GM23248 (cell line): Measurements from ENCODE around the gene SEC14L5. TPM values are rescaled to one million over a fixed set of nuclear protein-coding genes. Genes with fewer than 3 reads are reported as not detected.
"Not testable (repeated sequence)": the region's sequence is repeated elsewhere in the genome, so short reads cannot be mapped to it uniquely, and the experiment has no call there.

Experiments used
- DNase-seq: peaks from one replicate; pipeline ENCODE4 v3.0.0-alpha.2; 2015
- H2AFZ ChIP-seq: fragments of 200-600 bp; sonication (generic); 2 replicates; pipeline ENCODE4 v1.6.1; 2016; ENCODE audit warnings: antibody characterized with exemption
- H3F3A ChIP-seq: fragments of 200-600 bp; sonication (generic); 2 replicates; pipeline ENCODE4 v1.6.1; 2016; ENCODE audit warnings: mild to moderate bottlenecking, antibody characterized with exemption, mixed run types; ENCODE audit not compliant: insufficient read depth
- H3K27ac ChIP-seq: fragments of 200-600 bp; sonication (generic); 2 replicates; pipeline ENCODE4 v1.5.1; 2016; ENCODE audit warnings: mild to moderate bottlenecking
- H3K27me3 ChIP-seq: fragments of 200-600 bp; sonication (generic); replicated peaks from 2 replicates; pipeline ENCODE4 v1.6.1; 2016; ENCODE audit warnings: mild to moderate bottlenecking; ENCODE audit not compliant: insufficient read depth
- H3K36me3 ChIP-seq: fragments of 200-600 bp; sonication (generic); 2 replicates; pipeline ENCODE4 v1.6.1; 2016; ENCODE audit warnings: low read depth, mild to moderate bottlenecking
- H3K4me1 ChIP-seq: fragments of 200-600 bp; sonication (generic); 2 replicates; pipeline ENCODE4 v1.6.1; 2016; ENCODE audit warnings: mild to moderate bottlenecking; ENCODE audit not compliant: insufficient read depth
- H3K4me2 ChIP-seq: fragments of 200-600 bp; sonication (generic); one replicate; pipeline ENCODE4 v1.6.1; 2016; ENCODE audit warnings: mild to moderate bottlenecking; ENCODE audit not compliant: unreplicated experiment
- H3K4me3 ChIP-seq: fragments of 200-600 bp; sonication (generic); 2 replicates; pipeline ENCODE4 v1.5.1; 2016; ENCODE audit warnings: mild to moderate bottlenecking
- H3K79me2 ChIP-seq: fragments of 200-600 bp; sonication (generic); 2 replicates; pipeline ENCODE4 v1.6.1; 2016; ENCODE audit warnings: mild to moderate bottlenecking; ENCODE audit not compliant: insufficient read depth
- H3K9ac ChIP-seq: fragments of 200-600 bp; sonication (generic); 2 replicates; pipeline ENCODE4 v1.6.1; 2016; ENCODE audit warnings: mild to moderate bottlenecking
- H3K9me2 ChIP-seq: fragments of 200-600 bp; sonication (generic); 2 replicates; pipeline ENCODE4 v1.6.1; 2016; ENCODE audit warnings: mixed run types, mild to moderate bottlenecking, moderate library complexity; ENCODE audit not compliant: insufficient read depth
- H3K9me3 ChIP-seq: fragments of 200-600 bp; sonication (generic); one replicate; pipeline ENCODE4 v1.6.1; 2017; ENCODE audit warnings: low read depth
- H4K20me1 ChIP-seq: fragments of 200-600 bp; sonication (generic); 2 replicates; pipeline ENCODE4 v1.6.0; 2016; ENCODE audit not compliant: insufficient read depth
- EZH2 ChIP-seq: fragments of 200-600 bp; sonication (generic); IDR thresholded peaks from 2 replicates; pipeline ENCODE4 v1.6.1; 2018; ENCODE audit warnings: antibody characterized with exemption, mild to moderate bottlenecking; ENCODE audit not compliant: insufficient read depth, poor library complexity, severe bottlenecking
- EZH2phosphoT487 ChIP-seq: fragments of 200-600 bp; sonication (generic); IDR thresholded peaks from 2 replicates; pipeline ENCODE4 v1.6.1; 2018; ENCODE audit warnings: antibody characterized with exemption, moderate library complexity, mild to moderate bottlenecking, low read depth; ENCODE audit not compliant: insufficient read depth
- WGBS, 2 experiments: methylation state at CpG; one replicate each; pipeline ENCODE4 v1.1.6; 2015 to 2017; ENCODE audit warnings: low lambda C conversion rate in 2 of 2, low coverage in 1 of 2; ENCODE audit errors: missing lambda C conversion rate in 2 of 2; 5-methylcytosine and 5-hydroxymethylcytosine counted together
- in situ Hi-C: fragments of 300-500 bp; cut with MboI; formaldehyde crosslinking; loops from 2 replicates; pipeline ENCODE4 v1.15.0; 2020
- polyA plus RNA-seq: library from polyadenylated mRNA; unstranded; fragments of >200 nt; fragmentation: Nextera tagmentation; extraction: Ambion mirVana; gene quantifications from 2 replicates; pipeline ENCODE4 v1.2.1, GENCODE V29; 2016
- total RNA-seq: library from RNA; depleted of rRNA; stranded (reverse); fragments of >200 nt; shearing (Covaris generic); gene quantifications from 2 replicates; pipeline ENCODE4 v1.2.3, GENCODE V29; 2014

Gene SEC14L5
- total and polyA plus RNA-seq, 2 experiments from 2014 or later, result not detected

DNA sequence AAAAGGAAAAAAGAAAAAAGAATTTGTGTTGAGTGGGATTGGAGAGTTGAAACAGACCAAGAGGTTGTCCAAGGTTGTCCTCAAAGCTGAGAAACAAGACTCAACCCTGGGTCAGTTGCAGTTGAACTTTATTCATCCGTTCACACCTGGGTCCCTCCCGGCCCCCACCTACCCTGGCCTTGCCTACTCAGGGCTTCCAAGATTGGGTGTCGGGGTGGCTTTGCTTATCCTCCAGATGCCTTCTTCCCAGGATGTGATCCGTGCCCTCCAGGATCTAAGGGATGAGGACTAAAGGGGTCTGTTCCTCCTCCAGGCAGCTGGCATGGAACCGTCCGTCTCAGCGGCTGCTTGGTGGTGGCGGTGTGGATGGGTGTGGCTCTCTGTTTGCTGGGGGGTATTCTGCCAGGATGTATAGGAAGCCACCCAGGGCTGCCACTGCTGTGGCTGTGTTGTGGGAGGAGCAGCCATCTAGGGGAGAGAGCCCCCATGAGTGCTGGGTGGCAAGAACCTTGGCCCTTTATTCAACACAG, 85.9 kb downstream of the SEC14L5 start:
- no peaks in the 10 kb centered on the region for H3K9me2 ChIP-seq
- no peak overlapping the region for H3K27ac ChIP-seq
- no peaks in the 10 kb centered on the region for H3K36me3 ChIP-seq
- in situ Hi-C loops, result no loop called here
- no peak overlapping the region for H3K9ac ChIP-seq
- 78 to 79% methylated on average over 8 of the region's 8 CpGs for WGBS, 2 experiments
- no peak for DNase-seq
- 0 out of 2 replicates have a peak, but pooled peaks cover 5% of the 10 kb centered on the region for H3K27me3 ChIP-seq
- H3K4me2 ChIP-seq, result no peak overlapping the region
- H3K9me3 ChIP-seq, result no peaks in the 10 kb centered on the region
- no peak overlapping the region for H2AFZ ChIP-seq
- H3K79me2 ChIP-seq, result no peaks in the 10 kb centered on the region
- no peaks in the 10 kb centered on the region for H3F3A ChIP-seq
- no peak overlapping the region for H3K4me3 ChIP-seq
- TF ChIP-seq EZH2 (no peak), EZH2phosphoT487 (no peak)
- H4K20me1 ChIP-seq, result no peaks in the 10 kb centered on the region
- no peaks in the 10 kb centered on the region for H3K4me1 ChIP-seq

DNA sequence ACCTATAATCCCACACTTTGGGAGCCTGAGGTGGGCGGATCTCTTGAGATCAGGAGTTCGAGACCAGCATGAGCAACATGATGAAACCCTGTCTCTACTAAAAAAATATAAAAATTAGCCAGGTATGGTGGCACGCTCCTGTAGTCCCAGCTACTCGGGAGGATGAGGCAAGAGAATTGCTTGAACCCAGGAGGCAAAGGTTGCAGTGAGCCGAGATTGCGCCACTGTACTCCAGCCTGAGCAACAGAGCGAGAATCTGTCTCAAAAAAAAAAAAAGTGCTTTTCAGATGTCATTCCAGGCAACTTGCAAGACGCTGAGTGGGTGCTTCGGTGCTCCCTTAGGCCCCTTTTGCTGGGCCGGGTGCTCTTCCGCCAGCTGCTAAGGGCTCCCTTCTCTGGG, 86.5 kb downstream of the SEC14L5 start:
- H3K4me2 ChIP-seq, H3K9ac ChIP-seq, H3K36me3 ChIP-seq, H3K79me2 ChIP-seq, H3K9me2 ChIP-seq, H3F3A ChIP-seq, H3K9me3 ChIP-seq, H3K27ac ChIP-seq, H3K27me3 ChIP-seq, H2AFZ ChIP-seq, in situ Hi-C loops, H3K4me3 ChIP-seq, H4K20me1 ChIP-seq, DNase-seq, H3K4me1 ChIP-seq: not testable (repeated sequence)
- 77 to 85% methylated on average over 11 of the region's 11 CpGs for WGBS, 2 experiments

DNA sequence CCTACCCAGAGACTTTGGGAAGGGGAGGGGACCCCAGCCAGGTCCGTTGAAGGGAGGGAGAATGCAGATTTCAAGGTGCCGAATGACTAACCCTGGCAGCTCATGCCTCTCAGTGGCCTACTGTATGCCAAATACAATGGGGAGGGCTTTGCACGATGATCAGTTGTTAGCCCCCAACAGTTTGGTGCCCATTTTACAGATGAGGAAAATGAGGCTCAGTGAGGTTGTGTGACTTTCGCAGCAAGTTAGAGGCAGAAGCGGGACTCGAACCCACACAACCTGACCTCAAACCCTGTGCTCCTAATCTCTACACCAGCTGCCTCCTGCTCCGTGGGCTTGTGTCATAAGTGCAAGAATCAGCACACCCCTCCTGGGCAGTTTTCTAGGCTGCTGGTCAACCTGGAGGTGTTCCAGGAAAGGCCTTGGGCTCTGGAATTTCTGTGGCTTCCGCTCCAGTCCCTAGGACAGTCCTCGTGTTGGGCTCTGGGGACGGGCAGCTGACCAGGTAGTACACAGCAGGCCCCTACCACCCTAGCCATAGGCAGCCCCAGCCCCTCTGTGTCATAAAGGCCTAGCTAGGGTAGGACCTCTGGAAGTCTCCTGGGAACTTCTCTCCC, 87.5 kb downstream of the SEC14L5 start:
- H3K4me2 ChIP-seq, result no peak overlapping the region
- H2AFZ ChIP-seq, result no peak overlapping the region
- no peaks in the 10 kb centered on the region for H3K9me3 ChIP-seq
- TF ChIP-seq EZH2phosphoT487, result no peak
- TF ChIP-seq EZH2, result no peak
- no peaks in the 10 kb centered on the region for H3K4me1 ChIP-seq
- no peak overlapping the region for H3K9ac ChIP-seq
- H3K27me3 ChIP-seq, result peaks cover 5% of the 10 kb centered on the region; the same call in 1 of the 2 replicates
- in situ Hi-C loops, result no loop called here
- no peaks in the 10 kb centered on the region for H4K20me1 ChIP-seq
- no peaks in the 10 kb centered on the region for H3F3A ChIP-seq
- H3K27ac ChIP-seq, result no peak overlapping the region
- H3K36me3 ChIP-seq, result no peaks in the 10 kb centered on the region
- no peak overlapping the region for H3K4me3 ChIP-seq
- no peak for DNase-seq
- no peaks in the 10 kb centered on the region for H3K9me2 ChIP-seq
- no peaks in the 10 kb centered on the region for H3K79me2 ChIP-seq
- WGBS, 2 experiments, result 66 to 74% methylated on average over 10 of the region's 10 CpGs

DNA sequence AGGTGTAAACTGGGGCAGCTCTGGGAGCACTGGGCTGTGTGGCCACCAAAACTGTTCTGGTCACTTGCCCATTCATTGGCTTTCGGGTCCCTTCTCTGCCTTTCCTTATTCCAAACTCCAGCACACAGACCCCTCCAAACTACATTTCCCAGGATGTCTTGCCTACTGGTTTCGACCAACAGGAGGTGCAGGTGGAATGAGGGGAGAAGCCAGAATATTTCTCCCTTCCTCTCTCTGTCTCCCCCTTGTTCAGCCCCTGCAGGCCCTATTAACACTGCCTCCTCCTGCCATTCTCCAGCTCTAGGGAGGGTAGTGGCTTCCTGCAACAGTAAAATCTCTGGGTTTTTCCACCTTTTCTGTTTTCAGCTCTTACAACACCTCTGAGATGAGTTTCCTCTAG, 88.8 kb downstream of the SEC14L5 start:
- no peak for DNase-seq

More for the DNA sequence above, 88.8 kb downstream of the SEC14L5 start:
- no peak overlapping the region for H2AFZ ChIP-seq
- no peaks in the 10 kb centered on the region for H3K4me1 ChIP-seq
- H3K27ac ChIP-seq, result no peak overlapping the region
- H4K20me1 ChIP-seq, result no peaks in the 10 kb centered on the region
- H3F3A ChIP-seq, result no peaks in the 10 kb centered on the region
- WGBS, 2 experiments, result 52 to 62% methylated on average over 2 of the region's 2 CpGs
- H3K9me2 ChIP-seq, result no peaks in the 10 kb centered on the region
- H3K36me3 ChIP-seq, result no peaks in the 10 kb centered on the region
- H3K4me3 ChIP-seq, result no peak overlapping the region
- in situ Hi-C loops, result no loop called here
- H3K27me3 ChIP-seq, result no peaks in the 10 kb centered on the region; the same call in 1 of the 2 replicates
- H3K79me2 ChIP-seq, result no peaks in the 10 kb centered on the region
- H3K4me2 ChIP-seq, result no peak overlapping the region
- H3K9ac ChIP-seq, result no peak overlapping the region
- H3K9me3 ChIP-seq, result no peaks in the 10 kb centered on the region
- TF ChIP-seq EZH2phosphoT487 (no peak), EZH2 (no peak)
